HG03064 (cell line): ENCODE results near the gene PCDHGA3.
"Not testable (repeated sequence)": the region's sequence is repeated elsewhere in the genome, so short reads cannot be mapped to it uniquely, and the experiment has no call there.

Experiments
- ATAC-seq: cut with Tn5 transposase; IDR thresholded peaks from one replicate; pipeline ENCODE4 v1.9.1; 2021; ENCODE audit warnings: low read depth; ENCODE audit not compliant: unreplicated experiment

The PCDHGA3 gene

GRCh38 chr5:141375444-141376155 is 32.0 kb downstream of the PCDHGA3 start:
- ATAC-seq: not testable (repeated sequence)

DNA sequence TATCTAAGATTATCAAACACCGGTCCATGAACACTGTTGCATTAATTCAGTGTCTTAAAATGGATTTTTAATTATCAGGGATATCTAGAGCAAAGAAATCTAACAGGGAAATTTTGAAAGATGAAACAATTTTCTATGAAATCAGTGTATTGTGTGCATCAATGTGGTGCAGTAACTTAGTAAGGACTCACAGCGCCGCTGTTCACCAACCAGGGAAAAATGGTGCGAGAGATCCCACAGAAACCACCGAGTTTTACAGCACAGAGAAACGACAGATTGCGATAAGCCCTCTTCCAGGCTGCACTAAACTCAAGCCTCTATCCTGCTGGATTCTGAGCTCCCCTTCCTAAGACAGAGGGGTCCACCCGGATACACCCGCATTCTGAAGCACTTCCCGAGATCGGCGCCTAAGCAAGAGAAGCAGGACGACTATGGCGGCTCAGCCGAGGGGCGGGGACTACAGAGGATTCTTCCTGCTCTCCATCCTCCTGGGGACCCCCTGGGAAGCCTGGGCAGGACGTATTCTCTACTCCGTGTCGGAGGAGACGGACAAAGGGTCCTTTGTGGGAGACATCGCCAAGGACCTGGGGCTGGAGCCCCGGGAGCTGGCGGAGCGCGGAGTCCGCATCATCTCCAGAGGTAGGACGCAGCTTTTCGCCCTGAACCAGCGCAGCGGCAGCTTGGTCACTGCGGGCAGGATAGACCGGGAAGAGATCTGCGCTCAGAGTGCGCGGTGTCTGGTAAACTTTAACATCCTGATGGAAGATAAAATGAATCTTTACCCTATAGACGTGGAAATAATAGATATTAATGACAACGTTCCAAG is 39.1 kb downstream of the PCDHGA3 start, which contains the start of gene PCDHGA7:
TSS of gene PCDHGA7 (plus strand) at position 274 of the 826 bp plus-strand sequence. CDS start at position 432, 158 bp downstream.
- no peak for ATAC-seq

DNA sequence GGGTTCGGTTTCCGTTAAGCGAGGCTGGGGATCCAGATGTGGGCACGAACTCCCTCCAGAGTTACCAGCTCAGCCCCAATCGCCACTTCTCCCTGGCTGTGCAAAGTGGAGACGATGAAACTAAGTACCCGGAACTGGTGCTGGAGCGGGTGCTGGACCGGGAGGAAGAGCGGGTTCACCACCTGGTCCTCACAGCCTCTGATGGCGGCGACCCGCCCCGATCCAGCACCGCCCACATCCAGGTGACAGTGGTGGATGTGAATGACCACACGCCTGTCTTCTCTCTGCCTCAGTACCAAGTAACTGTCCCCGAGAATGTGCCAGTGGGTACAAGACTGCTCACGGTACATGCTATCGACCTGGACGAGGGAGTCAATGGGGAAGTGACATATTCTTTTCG is 39.7 kb downstream of the PCDHGA3 start:
- no peak for ATAC-seq

DNA sequence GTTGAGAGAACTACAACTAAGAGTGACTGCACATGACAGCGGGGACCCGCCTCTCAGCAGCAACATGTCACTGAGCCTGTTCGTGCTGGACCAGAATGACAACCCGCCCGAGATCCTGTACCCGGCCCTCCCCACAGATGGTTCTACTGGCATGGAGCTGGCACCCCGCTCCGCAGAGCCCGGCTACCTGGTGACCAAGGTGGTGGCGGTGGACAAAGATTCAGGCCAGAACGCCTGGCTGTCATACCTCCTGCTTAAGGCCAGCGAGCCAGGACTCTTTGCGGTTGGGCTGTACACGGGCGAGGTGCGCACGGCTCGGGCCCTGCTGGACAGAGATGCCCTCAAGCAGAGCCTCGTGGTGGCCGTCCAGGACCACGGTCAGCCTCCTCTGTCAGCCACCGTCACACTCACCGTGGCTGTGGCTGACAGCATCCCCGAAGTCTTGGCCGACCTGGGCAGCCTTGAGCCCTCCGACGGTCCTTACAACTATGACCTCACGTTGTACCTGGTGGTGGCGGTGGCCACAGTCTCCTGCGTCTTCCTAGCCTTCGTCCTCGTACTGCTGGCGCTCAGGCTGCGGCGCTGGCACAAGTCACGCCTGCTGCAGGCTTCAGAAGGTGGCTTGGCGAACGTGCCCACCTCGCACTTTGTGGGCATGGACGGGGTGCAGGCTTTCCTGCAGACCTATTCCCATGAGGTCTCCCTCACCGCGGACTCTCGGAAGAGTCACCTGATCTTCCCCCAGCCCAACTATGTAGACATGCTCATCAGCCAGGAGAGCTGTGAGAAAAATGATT is 41.0 kb downstream of the PCDHGA3 start:
- no peak for ATAC-seq

DNA sequence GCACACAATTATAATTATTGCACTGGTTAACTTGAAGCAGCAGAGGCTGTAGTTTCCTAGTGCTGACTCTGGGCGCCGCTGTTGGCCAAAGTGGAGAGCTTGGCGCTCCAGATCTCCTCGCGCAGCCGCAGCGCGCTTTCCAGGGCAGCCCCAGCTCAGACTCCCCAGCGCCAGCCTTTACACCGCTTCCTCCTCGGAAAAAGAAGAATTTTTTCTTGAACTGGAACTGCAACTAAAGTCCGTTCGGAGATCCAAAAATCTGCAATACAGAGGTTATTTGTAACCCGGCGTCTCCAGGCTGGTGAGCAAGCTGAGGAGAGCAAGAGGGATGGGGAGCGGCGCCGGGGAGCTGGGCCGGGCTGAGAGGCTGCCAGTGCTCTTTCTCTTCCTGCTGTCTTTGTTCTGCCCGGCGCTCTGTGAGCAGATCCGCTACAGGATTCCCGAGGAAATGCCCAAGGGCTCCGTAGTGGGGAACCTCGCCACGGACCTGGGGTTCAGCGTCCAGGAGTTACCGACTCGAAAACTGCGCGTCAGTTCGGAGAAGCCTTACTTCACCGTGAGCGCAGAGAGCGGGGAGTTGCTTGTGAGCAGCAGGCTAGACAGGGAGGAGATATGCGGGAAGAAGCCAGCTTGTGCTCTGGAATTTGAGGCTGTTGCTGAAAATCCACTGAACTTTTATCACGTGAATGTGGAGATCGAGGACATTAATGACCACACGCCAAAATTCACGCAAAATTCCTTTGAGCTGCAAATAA is 44.1 kb downstream of the PCDHGA3 start, which contains the start of gene PCDHGB4:
TSS of gene PCDHGB4 (plus strand) at position 142 of the 755 bp plus-strand sequence. CDS start at position 329, 187 bp downstream.
- peak; percentile 87 for ATAC-seq

- ATAC-seq: no peak
Measured at GRCh38 chr5:141388661-141389060, 45.0 kb downstream of the PCDHGA3 start.

DNA sequence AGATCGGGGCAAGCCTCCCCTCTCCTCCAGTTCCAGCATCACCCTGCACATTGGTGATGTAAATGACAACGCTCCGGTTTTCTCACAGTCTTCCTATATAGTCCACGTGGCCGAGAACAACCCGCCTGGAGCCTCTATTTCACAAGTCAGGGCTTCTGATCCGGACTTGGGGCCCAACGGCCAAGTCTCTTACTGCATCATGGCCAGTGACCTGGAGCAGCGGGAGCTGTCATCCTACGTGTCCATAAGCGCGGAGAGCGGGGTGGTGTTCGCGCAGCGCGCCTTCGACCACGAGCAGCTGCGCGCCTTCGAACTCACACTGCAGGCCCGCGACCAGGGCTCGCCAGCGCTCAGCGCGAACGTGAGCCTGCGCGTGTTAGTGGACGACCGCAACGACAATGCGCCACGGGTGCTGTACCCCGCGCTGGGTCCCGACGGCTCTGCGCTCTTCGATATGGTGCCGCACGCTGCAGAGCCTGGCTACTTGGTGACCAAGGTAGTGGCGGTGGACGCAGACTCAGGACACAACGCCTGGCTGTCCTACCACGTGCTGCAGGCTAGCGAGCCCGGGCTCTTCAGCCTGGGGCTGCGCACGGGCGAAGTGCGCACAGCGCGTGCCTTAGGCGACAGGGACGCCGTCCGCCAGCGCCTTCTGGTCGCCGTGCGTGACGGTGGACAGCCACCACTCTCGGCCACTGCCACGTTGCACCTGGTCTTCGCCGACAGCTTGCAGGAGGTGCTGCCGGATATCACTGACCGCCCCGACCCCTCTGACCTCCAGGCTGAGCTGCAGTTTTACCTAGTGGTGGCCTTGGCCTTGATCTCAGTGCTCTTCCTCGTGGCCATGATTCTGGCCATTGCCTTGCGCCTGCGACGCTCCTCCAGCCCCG is 45.8 kb downstream of the PCDHGA3 start:
- ATAC-seq: no peak

GRCh38 chr5:141392429-141393198 is 49.0 kb downstream of the PCDHGA3 start, which contains the start of gene PCDHGA8:
PCDHGA8 (plus strand) TSS chr5:141392633; CDS start chr5:141392814, 181 bp downstream.
- ATAC-seq: no peak

DNA sequence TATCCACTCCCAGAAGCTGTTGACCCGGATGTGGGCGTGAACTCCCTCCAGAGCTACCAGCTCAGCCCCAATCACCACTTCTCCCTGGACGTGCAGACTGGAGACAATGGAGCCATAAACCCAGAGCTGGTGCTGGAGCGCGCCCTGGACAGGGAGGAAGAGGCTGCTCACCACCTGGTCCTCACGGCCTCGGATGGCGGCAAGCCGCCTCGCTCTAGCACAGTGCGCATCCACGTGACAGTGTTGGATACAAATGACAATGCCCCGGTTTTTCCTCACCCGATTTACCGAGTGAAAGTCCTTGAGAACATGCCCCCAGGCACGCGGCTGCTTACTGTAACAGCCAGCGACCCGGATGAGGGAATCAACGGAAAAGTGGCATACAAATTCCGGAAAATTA is 49.6 kb downstream of the PCDHGA3 start:
- ATAC-seq: no peak

- not testable (repeated sequence) for ATAC-seq
Measured at GRCh38 chr5:141394401-141395187, 51.0 kb downstream of the PCDHGA3 start.
